Common myeloid progenitor, CD34-positive (primary cell): Measurements from ENCODE around the gene SPOP.

Source experiments
- CTCF ChIA-PET: fragments of 350-600 bp; sonication (Branson Sonifier 250); formaldehyde crosslinking; loops from one replicate; lab custom pipeline; 2021; ENCODE audit warnings: antibody characterized with exemption; lab: Charles Lee
- POLR2A ChIA-PET: fragments of 350-600 bp; sonication (Branson Sonifier 250); formaldehyde crosslinking; loops from one replicate; lab custom pipeline; 2021; ENCODE audit warnings: antibody characterized with exemption; lab: Charles Lee
- DNase-seq, 3 donors: peaks; one replicate each; pipeline versions ENCODE4 v3.0.0 to v3.0.0-alpha.2; 2013
- H3K27ac ChIP-seq, 2 experiments: 1 replicate in 1 of 2; 2 replicates in 1 of 2; pipeline ENCODE4 v1.7.0; 2013; ENCODE audit warnings: inconsistent platforms in 2 of 2, low read length in 2 of 2, mild to moderate bottlenecking in 2 of 2, low read depth in 1 of 2, moderate library complexity in 1 of 2; ENCODE audit not compliant: severe bottlenecking in 2 of 2, insufficient read depth in 1 of 2, poor library complexity in 1 of 2
- H3K27me3 ChIP-seq, 5 experiments: replicated peaks in 2 of 5; 1 replicate in 3 of 5; 2 replicates in 2 of 5; pipeline versions ENCODE4 v1.6.1 to v1.7.0; 2013; ENCODE audit warnings: low read length in 4 of 5, mild to moderate bottlenecking in 2 of 5, moderate library complexity in 2 of 5, inconsistent platforms in 1 of 5; ENCODE audit not compliant: insufficient read depth in 5 of 5, control insufficient read depth in 4 of 5
- H3K36me3 ChIP-seq, 4 experiments: 1 replicate in 2 of 4; 2 replicates in 2 of 4; pipeline versions ENCODE4 v1.6.1 to v1.7.0; 2013; ENCODE audit warnings: low read length in 3 of 4, control low read depth in 1 of 4, mild to moderate bottlenecking in 1 of 4; ENCODE audit not compliant: control insufficient read depth in 4 of 4, insufficient read depth in 4 of 4
- H3K4me1 ChIP-seq, 4 experiments: 1 replicate in 3 of 4; 2 replicates in 1 of 4; pipeline versions ENCODE4 v1.6.1 to v1.7.1; 2013; ENCODE audit warnings: low read length in 3 of 4, mild to moderate bottlenecking in 3 of 4, control low read depth in 1 of 4, inconsistent platforms in 1 of 4, moderate library complexity in 1 of 4; ENCODE audit not compliant: control insufficient read depth in 4 of 4, insufficient read depth in 4 of 4; ENCODE audit errors: control extremely low read depth in 1 of 4
- H3K4me3 ChIP-seq, 7 experiments: 1 replicate in 4 of 7; 2 replicates in 3 of 7; pipeline versions ENCODE4 v1.5.1 to v1.7.0; 2013; ENCODE audit warnings: mild to moderate bottlenecking in 7 of 7, low read length in 6 of 7, moderate library complexity in 6 of 7, inconsistent platforms in 2 of 7, low read depth in 2 of 7, control low read depth in 1 of 7; ENCODE audit not compliant: insufficient read depth in 4 of 7, control insufficient read depth in 1 of 7; ENCODE audit errors: extremely low read depth in 1 of 7
- H3K9me3 ChIP-seq, 5 experiments: 1 replicate in 4 of 5; 2 replicates in 1 of 5; pipeline versions ENCODE4 v1.6.1 to v1.7.1; 2013; ENCODE audit warnings: low read length in 4 of 5, mild to moderate bottlenecking in 2 of 5, inconsistent platforms in 1 of 5, low read depth in 1 of 5, moderate library complexity in 1 of 5; ENCODE audit not compliant: control insufficient read depth in 4 of 5, insufficient read depth in 2 of 5; ENCODE audit errors: control extremely low read depth in 1 of 5
- WGBS: methylation state at CpG from one replicate; pipeline ENCODE4 v1.1.5; 2013; ENCODE audit not compliant: insufficient coverage; 5-methylcytosine and 5-hydroxymethylcytosine counted together

SPOP gene

DNA sequence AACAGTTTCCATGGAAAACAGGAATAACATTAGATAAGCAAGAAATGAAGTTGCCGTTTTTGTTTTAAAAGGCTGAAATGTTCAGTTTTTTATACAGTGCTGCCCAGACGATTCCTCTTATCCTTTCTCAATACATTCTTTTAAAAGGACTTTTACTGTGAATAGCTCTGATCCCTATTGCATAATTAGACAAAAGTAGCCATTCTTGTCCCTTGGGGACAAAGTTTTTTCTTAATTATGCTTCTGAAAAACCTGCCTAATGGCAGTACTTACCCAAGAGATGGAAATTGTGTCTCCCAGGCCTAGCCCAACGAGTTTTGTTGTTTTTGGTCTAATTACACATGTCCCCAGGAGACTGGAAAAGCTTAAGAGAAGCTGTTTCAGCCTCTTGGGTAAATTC, 74.7 kb downstream of the SPOP start:
- CTCF ChIA-PET = interaction anchor here (1.3 to 3.6 kb wide), 2 partner anchors 13 to 85 kb away, joined by 3 to 17 read pairs; no protein-coding TSS in a partner anchor
- no peaks in the 10 kb centered on the region for H3K27me3 ChIP-seq
- no peaks in the 10 kb centered on the region for H3K9me3 ChIP-seq
- H3K36me3 ChIP-seq = peaks cover 31 to 86% (median 62%) of the 10 kb centered on the region in 4 experiments
- POLR2A ChIA-PET = no interaction called here
- H3K27ac ChIP-seq = no peak overlapping the region
- peaks cover 0 to 13% (median 2%) of the 10 kb centered on the region in 4 experiments for H3K4me1 ChIP-seq
- H3K4me3 ChIP-seq = no peak overlapping the region
- DNase-seq = no peak
- 85% methylated on average over 2 of the region's 3 CpGs for WGBS

- Histone ChIP-seq H3K27ac (no peak overlapping the region), H3K27me3 (no peaks in the 10 kb centered on the region), H3K9me3 (no peaks in the 10 kb centered on the region), H3K36me3 (peaks cover 32 to 86% (median 63%) of the 10 kb centered on the region in 4 experiments), H3K4me1 (peaks cover 0 to 13% (median 2%) of the 10 kb centered on the region in 4 experiments), H3K4me3 (no peak overlapping the region)
- peak in 1 of 3 donors; percentile 9 for DNase-seq
- ChIA-PET CTCF (interaction anchor here (1.2 to 3.6 kb wide), 3 partner anchors 13 to 86 kb away, joined by 3 to 17 read pairs (median 3); no protein-coding TSS in a partner anchor), POLR2A (no interaction called here)
Measured at GRCh38 chr17:49602783-49603182, 75.1 kb downstream of the SPOP start.

- H3K9me3 ChIP-seq = no peaks in the 10 kb centered on the region
Measured at GRCh38 chr17:49600949-49601348, 76.9 kb downstream of the SPOP start.

GRCh38 chr17:49598918-49599317, 79.0 kb downstream of the SPOP start:
- 100% methylated on average over 2 of the region's 3 CpGs for WGBS
- no peak for DNase-seq
- Histone ChIP-seq H3K36me3 (peaks cover 19 to 81% (median 63%) of the 10 kb centered on the region in 4 experiments), H3K27me3 (no peaks in the 10 kb centered on the region), H3K4me1 (peaks cover 0 to 13% (median 2%) of the 10 kb centered on the region in 4 experiments), H3K27ac (no peak overlapping the region), H3K9me3 (no peaks in the 10 kb centered on the region), H3K4me3 (no peak overlapping the region)
- CTCF ChIA-PET = interaction anchor here (1.0 to 1.7 kb wide), 2 partner anchors 41 to 72 kb away, joined by 3 to 5 read pairs; no protein-coding TSS in a partner anchor
- POLR2A ChIA-PET = interaction anchor here (0.6 kb wide), 1 partner anchor 9 kb away, joined by 5 read pairs; no protein-coding TSS in a partner anchor

More at GRCh38 chr17:49600949-49601348, 76.9 kb downstream of the SPOP start:
- Histone ChIP-seq H3K27ac (no peak overlapping the region), H3K4me1 (peaks cover 0 to 13% (median 2%) of the 10 kb centered on the region in 4 experiments), H3K4me3 (no peak overlapping the region), H3K27me3 (no peaks in the 10 kb centered on the region), H3K36me3 (peaks cover 26 to 88% (median 69%) of the 10 kb centered on the region in 4 experiments)
- DNase-seq = no peak
- CTCF ChIA-PET = interaction anchor here (1.7 to 3.6 kb wide), 2 partner anchors 15 to 95 kb away, joined by 9 to 17 read pairs; no protein-coding TSS in a partner anchor
- POLR2A ChIA-PET = no interaction called here

- Histone ChIP-seq H3K27ac (no peak overlapping the region), H3K9me3 (no peaks in the 10 kb centered on the region), H3K27me3 (no peaks in the 10 kb centered on the region), H3K4me3 (no peak overlapping the region), H3K36me3 (peaks cover 16 to 76% (median 58%) of the 10 kb centered on the region in 4 experiments), H3K4me1 (peaks cover 0 to 5% (median under 1%) of the 10 kb centered on the region in 4 experiments)
- 95% methylated on average over 4 of the region's 8 CpGs for WGBS
- CTCF ChIA-PET = interaction anchor here (1.0 to 1.9 kb wide), 7 partner anchors 10 to 78 kb away, joined by 3 to 5 read pairs (median 3); partner anchors contain the start of gene NXPH3
- no peak for DNase-seq
- POLR2A ChIA-PET = no interaction called here
Measured at GRCh38 chr17:49597928-49598655, 79.8 kb downstream of the SPOP start.

GRCh38 chr17:49597436-49597835, 80.5 kb downstream of the SPOP start:
- no peak overlapping the region for H3K27ac ChIP-seq
- WGBS = 98% methylated on average over 4 of the region's 4 CpGs
- peaks cover 13 to 70% (median 58%) of the 10 kb centered on the region in 4 experiments for H3K36me3 ChIP-seq
- DNase-seq = no peak
- ChIA-PET POLR2A (no interaction called here), CTCF (interaction anchor here (1.1 to 1.9 kb wide), 7 partner anchors 16 to 84 kb away, joined by 3 to 5 read pairs (median 4); partner anchors contain the start of gene NXPH3)
- no peak overlapping the region for H3K4me3 ChIP-seq
- no peaks in the 10 kb centered on the region for H3K4me1 ChIP-seq
- no peaks in the 10 kb centered on the region for H3K9me3 ChIP-seq
- no peaks in the 10 kb centered on the region for H3K27me3 ChIP-seq
